ENCODE results near the gene CYP20A1.
"Not testable (repeated sequence)": the region's sequence is repeated elsewhere in the genome, so short reads cannot be mapped to it uniquely, and the experiment has no call there.

Gene CYP20A1

DNA sequence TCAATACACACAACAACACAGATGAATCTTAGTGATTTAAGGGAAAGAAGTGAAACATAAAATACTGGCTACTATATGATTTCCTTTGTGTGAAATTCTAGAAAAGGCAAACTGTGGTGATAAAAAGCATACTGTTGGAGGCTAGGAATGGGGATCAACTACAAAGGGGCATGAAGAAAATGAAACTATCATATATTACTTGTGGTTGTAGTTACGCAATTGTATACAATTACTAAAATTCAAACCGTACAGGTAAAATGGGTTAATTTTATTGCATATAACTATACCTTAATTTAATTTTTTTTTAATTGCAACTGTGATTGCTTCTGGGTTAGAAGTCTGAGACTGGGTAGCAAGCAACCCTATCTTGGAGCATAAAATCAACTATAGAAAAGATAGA, 47.7 kb downstream of the CYP20A1 start:
- no peak overlapping the region for H3K4me3 ChIP-seq (ENCODE audit: control insufficient read depth, low read depth, low read length)
- no peak for DNase-seq (ENCODE audit: low read depth)
- TF ChIP-seq, protein P1, sequence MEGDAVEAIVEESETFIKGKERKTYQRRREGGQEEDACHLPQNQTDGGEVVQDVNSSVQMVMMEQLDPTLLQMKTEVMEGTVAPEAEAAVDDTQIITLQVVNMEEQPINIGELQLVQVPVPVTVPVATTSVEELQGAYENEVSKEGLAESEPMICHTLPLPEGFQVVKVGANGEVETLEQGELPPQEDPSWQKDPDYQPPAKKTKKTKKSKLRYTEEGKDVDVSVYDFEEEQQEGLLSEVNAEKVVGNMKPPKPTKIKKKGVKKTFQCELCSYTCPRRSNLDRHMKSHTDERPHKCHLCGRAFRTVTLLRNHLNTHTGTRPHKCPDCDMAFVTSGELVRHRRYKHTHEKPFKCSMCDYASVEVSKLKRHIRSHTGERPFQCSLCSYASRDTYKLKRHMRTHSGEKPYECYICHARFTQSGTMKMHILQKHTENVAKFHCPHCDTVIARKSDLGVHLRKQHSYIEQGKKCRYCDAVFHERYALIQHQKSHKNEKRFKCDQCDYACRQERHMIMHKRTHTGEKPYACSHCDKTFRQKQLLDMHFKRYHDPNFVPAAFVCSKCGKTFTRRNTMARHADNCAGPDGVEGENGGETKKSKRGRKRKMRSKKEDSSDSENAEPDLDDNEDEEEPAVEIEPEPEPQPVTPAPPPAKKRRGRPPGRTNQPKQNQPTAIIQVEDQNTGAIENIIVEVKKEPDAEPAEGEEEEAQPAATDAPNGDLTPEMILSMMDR (conservative IDR thresholded peaks at IDR 0.05; ENCODE audit: control insufficient read depth, insufficient read depth, low read depth, low read length), result no peak

- no peak for DNase-seq (ENCODE audit: low read depth)
Measured at GRCh38 chr2:203301667-203302066, 62.8 kb downstream of the CYP20A1 start.

DNA sequence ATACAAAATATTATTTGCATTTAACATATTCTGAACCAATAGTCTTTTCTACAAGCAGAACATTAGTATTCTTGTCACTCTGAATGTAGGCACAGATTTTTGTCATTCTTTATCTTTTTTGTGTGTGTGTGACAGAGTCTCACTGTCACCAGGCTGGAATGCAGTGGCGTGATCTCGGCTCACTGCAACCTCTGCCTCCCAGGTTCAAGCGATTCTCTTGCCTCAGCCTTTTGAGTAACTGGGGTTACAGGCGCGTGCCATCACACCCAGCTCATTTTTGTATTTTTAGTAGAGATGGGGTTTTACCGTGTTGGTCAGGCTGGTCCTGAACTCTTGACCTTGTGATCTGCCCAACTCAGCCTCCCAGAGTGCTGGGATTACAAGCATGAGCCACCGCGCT, 63.8 kb downstream of the CYP20A1 start:
- not testable (repeated sequence) for DNase-seq (ENCODE audit: low read depth); H3K4me3 ChIP-seq (ENCODE audit: control insufficient read depth, low read depth, low read length)

More at GRCh38 chr2:203301667-203302066, 62.8 kb downstream of the CYP20A1 start:
- H3K4me3 ChIP-seq (ENCODE audit: control insufficient read depth, low read depth, low read length), result no peak overlapping the region
- TF ChIP-seq, protein P1 (conservative IDR thresholded peaks at IDR 0.05; ENCODE audit: control insufficient read depth, insufficient read depth, low read depth, low read length), result no peak

- TF ChIP-seq, protein P1 (conservative IDR thresholded peaks at IDR 0.05; ENCODE audit: control insufficient read depth, insufficient read depth, low read depth, low read length), result no peak
- DNase-seq (ENCODE audit: low read depth), result no peak
- no peak overlapping the region for H3K4me3 ChIP-seq (ENCODE audit: control insufficient read depth, low read depth, low read length)
Measured at GRCh38 chr2:203310688-203311436, 72.0 kb downstream of the CYP20A1 start.

GRCh38 chr2:203326356-203326755, 87.5 kb downstream of the CYP20A1 start:
- TF ChIP-seq, protein P1 (conservative IDR thresholded peaks at IDR 0.05; ENCODE audit: control insufficient read depth, insufficient read depth, low read depth, low read length), result no peak
- no peak overlapping the region for H3K4me3 ChIP-seq (ENCODE audit: control insufficient read depth, low read depth, low read length)
- no peak for DNase-seq (ENCODE audit: low read depth)

DNA sequence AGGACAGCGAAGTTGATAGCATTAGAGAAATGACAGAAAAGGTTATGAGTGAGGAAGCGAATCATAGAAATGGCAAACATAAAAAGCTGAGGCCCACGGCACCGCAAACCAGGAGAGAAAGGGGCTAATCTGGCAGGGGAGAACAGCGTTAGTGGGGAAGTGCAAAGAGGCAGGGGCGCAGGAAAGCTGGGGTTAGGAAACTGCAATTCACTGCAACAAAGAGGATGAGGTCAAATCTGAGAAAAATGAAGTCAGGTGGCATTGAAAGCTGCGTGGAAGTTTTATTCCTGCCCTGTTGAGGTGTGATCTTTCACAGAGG, 88.7 kb downstream of the CYP20A1 start:
- TF ChIP-seq, protein P1 (conservative IDR thresholded peaks at IDR 0.05; ENCODE audit: control insufficient read depth, insufficient read depth, low read depth, low read length), result no peak
- no peak for DNase-seq (ENCODE audit: low read depth)
- H3K4me3 ChIP-seq (ENCODE audit: control insufficient read depth, low read depth, low read length), result peak overlapping the region; percentile 77

DNA sequence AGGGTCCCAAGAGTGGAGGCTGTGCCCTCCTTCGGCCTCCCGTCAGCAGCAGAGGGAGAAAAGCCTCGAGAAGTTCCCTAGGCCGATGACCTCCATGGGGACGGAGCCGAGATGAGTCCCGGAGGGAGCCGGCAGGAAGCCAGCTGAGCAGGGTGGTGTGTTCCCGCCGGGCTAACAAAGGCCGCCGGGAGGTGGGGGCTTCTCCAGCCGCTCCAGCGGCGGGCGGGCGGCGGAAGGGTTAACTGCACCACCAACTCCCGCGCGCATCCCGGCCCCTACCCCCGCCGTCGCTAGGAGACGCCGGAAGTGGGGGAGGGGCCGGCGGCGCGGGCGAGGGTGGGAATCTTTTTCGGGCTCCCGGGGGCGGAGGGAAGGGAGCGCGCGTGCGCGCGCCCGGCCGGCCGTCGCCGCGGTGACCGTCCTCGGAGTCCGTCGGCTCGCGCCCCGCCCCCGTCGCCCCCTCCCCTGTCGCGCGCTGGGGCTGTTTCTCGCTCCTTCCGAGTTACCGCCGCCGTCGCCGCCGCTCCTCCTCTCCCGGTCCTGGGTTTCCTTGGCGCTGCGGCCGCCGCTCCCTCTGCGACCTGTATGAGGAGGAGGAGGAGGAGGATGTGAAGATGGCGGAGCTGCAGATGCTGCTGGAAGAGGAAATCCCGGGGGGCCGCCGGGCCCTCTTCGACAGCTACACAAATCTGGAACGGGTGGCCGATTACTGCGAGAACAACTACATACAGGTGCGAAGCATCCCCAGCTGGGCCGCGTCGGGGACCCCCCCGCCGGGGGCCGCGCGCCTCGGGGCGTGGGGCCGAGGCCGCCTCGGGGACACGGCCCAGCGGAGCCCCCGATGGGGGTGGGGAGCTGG, 89.3 kb downstream of the CYP20A1 start, which contains the start of gene ABI2:
TSS of gene ABI2 (plus strand) at position 494 of the 859 bp plus-strand sequence. CDS start at position 615, 121 bp downstream.
- DNase-seq (ENCODE audit: low read depth), result peak; percentile 60
- TF ChIP-seq, protein P1 (conservative IDR thresholded peaks at IDR 0.05; ENCODE audit: control insufficient read depth, insufficient read depth, low read depth, low read length), result no peak
- H3K4me3 ChIP-seq (ENCODE audit: control insufficient read depth, low read depth, low read length), result peak within 1 kb of the TSS; percentile 77

Measured in fibroblast of mammary gland (primary cell).